ENCODE data around the gene COL11A2.
A peak's percentile ranks its signal among the peaks of the same experiment; 100 is the strongest.
"Not testable (repeated sequence)": the region's sequence is repeated elsewhere in the genome, so short reads cannot be mapped to it uniquely, and the experiment has no call there.

Gene COL11A2

DNA sequence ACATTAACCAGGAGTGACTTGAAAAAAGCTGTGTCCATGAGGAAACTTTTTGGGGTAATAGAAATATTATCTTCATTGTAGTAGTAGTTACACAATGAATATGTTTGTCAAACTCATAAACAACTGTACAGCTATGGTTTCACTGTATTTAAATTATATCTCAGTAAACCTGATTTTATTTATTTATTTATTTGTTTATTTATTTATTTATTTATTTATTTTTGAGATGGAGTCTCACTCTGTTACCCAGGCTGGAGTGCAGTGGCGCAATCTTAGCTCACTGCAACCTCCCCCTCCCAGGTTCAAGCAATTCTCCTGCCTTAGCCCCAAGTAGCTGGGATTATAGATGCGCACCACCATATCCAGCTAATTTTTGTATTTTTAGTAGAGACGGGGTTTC is 41.7 kb downstream of the COL11A2 start:
- DNase-seq = not testable (repeated sequence)

DNA sequence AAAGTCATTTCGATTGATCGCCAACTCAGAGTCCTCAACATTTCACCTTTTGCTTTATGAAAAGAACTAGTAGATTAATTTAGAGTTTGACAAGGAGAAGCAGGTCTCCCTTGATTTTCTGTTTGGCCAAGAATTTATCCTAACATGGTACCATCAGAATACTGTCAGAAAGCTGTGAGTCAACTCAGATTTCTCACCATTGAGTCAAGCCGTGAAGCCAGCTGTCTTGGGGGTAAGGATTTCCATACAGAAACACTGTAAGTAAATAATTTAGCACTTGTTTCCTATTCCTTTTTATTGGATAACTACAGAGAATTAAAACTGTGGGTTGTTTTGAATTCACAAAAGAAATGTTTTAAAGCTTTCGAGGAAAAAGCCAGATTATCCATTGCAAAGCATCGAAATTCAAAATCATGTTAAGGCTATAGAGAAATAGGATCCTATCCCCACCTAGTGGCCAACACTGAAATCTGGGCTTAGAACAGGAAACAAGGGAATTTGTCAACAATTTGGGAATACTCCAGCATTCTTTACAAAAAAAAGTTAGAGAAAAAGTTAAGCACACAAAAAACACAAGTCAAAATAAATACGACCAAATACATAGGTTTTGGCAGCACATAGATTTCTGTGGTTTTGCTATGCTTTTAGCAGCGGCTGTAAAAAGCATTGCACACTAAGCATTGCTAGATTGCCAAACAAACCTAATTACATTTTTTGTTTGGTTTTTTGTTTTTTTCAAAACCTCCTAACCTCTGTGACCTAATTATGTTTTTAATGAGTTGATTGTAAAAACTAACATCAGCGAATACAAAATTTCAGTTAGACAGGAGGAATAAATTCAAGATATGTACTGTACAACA is 44.2 kb downstream of the COL11A2 start:
- DNase-seq = no peak

DNA sequence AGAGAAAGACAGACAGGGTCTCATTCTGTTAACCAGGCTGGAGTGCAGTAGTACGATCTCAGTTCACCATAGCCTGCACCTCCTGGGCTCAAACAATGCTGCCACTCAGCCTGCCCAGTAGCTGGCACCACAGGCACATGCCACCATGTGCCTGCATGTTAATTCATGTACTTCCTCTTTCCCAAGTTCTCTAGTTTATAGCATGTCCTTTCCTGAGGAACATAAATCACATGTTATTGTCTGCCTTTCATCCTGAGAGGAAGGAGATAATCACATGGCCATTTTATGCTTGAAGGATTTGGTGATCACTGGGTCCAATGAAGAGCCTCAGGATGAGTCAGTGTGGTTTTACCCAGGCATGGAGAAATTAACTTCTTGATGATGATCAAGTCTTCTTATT is 47.9 kb downstream of the COL11A2 start:
- no peak for DNase-seq

DNA sequence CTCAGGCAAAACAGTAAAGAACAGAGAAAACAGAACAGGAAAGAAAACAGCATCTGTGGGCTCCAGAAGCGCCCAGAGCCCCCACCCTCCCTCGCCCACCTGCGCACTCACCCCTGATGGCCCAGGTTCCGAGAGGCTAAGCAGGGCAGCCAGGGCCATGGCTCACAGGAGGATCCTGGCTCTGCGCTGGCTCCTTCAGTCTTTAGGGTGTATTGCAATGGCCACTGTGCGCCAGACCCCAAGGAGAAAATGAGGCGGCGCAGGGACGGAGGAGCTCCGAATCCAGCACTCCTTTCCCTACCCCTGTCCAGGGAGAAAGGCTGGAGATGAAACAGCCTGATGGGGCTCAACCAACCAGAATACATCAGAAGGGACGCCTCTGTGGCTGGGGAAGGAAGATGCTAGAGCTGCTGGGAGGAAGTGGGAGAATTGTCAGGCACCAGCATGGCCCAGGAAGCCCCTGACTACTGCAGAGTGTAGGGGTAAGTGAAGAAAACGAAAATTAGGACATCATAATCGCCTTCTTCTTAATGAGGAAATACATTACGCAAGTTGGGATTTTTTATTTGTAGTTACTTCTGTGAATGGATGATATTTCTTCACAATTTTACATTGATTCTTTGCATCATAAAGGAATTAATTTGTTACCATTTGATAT is 49.0 kb downstream of the COL11A2 start:
- DNase-seq = no peak

DNA sequence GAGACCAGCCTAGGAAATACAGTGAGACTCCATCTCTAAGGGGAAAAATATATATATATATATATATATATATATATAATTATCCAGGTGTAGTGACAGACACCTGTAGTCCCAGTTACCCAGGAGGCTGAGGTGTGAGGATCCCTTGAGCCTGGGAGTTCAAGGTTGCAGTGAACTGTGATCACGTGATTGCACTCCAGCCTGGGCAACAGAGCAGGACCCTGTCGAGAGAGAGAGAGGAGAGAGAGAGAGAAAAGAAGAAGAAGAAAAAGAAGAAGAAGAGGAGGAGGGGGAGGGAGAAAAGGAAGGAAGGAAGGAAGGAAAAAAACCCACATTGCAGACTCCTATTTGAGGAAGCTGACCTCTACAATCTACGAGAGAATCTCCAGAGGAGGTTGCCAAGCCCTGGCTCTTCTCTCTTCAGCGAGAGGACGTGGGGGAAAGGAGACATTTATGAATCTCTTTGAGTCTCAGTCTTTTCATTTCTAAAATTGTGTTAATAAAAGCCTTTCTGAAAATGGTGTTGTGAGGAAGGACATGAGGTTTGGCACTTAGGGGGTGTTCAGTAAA is 49.7 kb downstream of the COL11A2 start:
- no peak for DNase-seq

DNA sequence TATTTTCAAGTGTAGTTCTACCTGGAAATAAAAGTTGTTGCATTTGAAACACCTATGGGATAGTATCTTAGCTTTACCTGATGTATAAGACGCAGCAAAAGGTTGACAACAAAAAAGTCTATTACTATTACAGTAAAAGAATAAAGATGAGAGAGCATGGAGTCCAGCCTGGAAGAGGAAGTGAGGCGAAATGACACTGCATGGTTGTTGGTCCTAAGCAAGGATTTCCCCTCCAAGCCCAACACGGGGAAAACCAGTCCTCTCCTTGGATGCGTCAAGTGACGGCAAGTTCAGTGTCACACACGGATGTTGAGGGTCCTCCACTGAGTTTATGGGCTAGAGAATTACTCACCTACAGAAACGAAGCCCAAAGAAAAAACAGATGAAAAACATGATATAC is 51.7 kb downstream of the COL11A2 start:
- no peak for DNase-seq

DNA sequence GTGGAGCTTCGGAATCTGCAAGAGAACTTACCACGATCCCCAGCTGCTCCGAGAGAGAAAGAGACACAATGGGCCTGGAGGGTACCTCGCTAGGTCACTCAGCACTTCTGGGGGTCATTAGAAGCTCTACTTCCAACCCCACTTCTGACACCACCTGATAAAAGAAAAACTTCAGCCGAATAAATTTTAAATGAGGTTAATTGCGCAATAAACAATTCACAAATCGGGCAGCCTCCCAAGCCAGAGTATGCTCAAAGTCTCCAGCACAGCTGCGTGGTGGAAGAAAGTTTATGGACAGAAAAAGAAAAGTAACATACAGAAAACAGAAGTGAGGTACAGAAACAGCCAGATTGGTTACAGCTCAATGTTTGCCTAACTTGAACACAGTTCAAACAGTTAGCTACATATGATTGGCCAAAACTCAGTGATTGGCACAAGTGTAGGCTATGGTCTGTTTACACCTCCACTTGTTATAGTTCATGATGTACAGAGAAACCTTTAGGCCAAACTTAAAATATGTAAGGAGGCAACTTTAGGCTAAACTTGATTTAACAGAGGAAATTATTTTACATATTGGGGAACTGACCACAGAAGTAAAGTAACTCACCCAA is 52.6 kb downstream of the COL11A2 start:
- DNase-seq = no peak

DNA sequence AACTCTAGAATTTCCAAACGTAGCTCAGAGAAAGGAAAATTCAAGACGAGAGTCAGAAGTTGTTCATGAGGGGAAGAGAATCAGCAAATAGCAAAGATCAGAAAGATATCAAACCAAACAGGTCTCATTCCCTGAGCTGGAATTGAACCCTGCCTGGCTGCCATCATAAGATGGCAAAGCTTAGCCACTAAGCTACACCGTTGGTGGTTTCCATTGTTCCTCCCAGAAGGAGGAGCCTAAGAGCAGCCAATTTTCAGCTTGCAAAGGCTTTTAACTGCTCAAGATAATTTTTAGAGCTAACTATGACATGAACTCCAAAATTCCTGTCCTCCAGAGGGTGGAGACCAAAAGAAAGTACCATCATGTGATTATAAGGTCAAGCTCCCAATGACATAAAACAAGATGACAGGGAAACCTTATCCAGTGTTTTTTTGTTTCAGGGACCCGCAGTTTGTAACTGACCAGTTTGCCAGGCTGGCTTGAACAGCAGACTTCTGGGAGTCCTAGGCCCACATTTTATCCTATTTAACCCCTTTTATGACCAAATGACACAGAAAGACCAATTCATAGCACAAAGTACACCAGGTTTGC is 55.9 kb downstream of the COL11A2 start:
- DNase-seq = no peak

DNA sequence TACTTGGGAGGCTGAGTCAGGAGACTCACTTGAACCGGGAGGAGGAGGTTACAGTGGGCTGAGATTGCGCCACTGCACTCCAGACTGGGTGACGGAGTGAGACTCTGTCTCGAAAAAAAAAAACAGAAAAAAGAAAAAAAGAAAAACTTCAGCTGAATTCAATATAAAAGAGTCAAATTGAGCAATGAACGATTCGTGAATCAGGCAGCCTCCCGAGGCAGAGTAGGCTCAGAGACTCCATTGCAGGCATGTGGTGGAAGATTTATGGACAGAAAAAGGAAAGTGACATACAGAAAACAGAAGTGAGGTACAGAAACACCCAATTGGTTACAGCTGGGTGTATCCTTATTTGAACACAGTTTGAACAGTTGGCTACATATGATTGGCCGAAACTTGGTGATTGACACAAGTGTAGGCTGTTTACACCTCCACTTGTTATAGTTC is 60.2 kb downstream of the COL11A2 start:
- no peak for DNase-seq

DNA sequence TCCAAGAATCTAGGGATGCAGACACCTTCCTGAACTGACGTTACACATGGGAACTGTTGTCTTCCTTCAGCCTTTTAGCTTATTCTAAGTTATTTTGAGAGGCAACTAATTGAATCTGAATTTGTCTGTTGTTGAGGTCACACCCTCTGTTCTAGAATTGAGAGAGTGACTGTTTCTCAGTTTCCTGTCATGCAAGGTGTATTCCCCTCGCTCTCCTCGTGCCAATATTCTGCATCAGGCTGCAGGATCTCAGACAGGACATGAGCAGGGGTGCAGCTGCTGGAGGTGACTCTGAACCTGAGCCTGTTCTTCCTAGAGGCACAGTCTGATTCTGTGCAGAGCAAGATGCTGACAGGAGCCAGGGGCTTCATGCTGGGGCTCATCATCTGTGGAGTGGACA is 63.9 kb downstream of the COL11A2 start:
- DNase-seq = peak; percentile 66

DNA sequence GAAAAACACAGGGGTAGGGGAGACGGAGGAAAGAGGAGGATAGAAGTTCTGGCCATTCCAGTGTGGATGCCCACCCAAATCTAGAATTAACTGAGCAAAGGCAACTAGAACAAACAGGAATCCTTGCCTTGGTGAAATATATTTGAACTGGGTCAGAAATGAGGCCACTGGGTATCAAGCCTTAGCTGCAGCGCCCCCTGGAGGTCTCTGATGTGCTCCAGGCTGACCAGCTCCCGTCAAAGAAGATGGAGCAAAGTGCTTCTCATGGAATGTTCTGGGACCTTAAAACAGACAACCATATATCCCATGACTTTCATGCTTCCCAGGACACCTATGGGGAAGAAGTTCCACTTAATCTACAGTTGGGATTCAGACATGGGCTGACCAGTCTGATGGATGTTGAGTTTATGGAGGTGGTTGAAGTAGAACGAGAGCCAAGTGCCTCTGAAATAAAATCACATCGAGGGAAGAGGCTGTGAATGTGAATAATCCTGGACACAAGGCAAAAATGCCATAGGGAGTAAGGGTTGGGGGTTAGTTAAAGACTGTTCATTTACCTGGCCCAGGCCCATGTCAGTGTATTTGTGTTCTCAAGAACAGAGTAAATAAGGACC is 66.1 kb downstream of the COL11A2 start:
- peak; percentile 59 for DNase-seq

DNA sequence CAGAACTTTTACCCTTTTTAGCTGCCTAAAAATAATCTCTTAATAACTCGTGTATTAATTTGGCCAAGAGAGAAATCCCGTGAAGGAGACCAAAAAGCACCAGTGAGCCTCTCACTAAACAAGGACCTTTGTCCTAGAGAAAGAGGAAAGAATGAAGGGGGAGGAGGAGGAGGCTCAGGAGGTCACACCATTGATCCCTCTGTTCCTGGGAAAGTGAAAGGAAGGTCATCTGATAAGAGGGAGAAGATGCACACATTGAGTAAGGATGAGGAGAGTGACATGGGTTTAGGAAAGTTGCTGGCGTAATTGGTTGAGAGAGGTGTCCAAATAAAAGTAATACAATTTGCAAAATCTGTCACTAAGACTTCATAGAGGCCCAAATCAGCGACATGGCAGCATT is 67.3 kb downstream of the COL11A2 start:
- DNase-seq = no peak

DNA sequence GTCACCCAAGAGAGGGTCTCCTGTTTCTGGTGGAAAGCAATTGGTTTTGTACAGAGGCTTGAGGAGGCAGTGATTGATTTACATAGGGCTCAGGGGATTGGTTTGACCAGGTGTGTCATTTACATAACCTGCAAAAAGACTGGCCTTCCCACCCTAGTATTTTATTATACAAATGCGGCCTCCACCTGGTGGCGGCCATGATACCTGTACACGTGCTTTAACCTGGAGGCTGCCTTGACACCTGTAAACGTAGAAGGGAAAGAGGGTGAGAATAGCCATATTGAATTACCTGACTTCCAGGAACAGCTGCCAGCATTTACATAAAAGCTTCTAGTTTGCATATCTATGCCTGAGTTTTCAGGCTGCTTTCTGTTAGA is 67.8 kb downstream of the COL11A2 start:
- no peak for DNase-seq

DNA sequence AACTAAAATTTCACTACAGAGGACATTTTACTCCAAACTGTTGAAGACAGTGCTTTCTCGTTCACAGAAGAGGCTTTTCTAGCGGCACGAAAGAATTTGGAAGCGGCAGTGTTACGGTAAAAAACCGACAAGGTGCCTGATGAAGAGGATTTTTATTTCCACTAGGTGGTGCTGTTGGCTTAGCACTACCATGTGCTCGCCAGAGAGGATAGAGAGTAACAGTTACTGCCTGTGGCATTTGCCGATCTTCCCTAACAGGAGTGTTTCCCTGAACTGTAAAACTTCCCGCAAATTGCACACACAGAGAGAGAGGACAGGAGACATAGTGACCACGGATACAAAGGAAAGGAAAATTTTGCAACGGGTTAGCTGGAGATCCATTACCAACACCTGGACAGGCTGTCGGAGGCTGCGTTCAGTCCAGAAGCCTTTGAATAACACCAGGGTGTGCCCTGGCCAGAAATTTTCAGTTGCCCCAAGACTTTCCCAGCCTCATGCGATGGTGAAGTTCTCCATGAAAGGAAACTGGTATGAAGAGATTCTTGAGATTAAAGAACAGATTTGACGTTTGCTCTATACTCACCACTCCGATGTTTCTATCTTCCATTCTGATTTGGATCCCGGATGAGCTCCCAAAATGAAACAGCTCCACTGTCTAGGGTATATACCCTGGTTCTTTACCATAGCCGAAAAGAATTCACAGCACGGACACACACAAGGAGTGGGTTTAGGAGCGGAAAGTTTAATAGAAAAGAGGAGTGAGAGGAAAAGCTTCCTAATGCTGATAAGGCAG is 68.3 kb downstream of the COL11A2 start:
- DNase-seq = peak; percentile 60

DNA sequence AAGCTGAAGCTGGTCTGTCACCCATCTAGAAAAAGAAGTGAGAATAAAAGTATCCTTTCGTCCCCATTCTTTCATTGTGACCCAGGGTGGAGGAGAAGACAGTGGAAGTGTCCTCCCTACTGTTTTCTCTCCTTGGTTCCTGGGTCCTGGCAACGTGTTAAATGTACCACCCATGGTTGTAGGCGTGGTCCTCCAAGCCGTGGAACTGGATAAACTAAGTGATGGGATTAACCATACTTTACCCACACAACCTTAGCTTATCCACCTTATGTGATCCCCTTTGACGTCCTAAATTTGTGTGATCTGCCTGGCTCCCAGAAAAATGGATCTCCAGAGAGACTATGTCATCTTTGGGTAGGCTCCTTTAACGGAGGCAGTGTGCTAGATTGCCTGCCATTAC is 69.1 kb downstream of the COL11A2 start:
- DNase-seq = no peak

DNA sequence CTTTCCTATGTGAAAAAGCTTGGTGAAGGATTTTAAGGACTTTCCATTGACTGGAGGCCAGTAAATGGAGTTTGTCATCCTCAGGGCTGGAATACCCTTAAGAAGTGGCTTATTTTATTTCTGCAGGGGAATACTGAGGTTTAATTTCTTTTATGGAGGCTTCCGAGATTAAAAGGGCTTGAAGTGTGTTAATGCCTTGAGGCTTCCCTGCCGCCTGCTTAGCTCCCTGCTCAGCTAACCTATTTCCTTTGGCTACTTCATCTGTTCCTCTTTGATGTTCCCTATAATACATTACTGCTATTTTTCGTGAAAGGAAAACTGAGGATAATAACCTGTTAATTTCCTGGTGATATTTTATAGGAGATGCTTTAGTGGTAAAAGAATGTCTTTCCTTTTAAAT is 72.3 kb downstream of the COL11A2 start:
- DNase-seq = no peak

DNA sequence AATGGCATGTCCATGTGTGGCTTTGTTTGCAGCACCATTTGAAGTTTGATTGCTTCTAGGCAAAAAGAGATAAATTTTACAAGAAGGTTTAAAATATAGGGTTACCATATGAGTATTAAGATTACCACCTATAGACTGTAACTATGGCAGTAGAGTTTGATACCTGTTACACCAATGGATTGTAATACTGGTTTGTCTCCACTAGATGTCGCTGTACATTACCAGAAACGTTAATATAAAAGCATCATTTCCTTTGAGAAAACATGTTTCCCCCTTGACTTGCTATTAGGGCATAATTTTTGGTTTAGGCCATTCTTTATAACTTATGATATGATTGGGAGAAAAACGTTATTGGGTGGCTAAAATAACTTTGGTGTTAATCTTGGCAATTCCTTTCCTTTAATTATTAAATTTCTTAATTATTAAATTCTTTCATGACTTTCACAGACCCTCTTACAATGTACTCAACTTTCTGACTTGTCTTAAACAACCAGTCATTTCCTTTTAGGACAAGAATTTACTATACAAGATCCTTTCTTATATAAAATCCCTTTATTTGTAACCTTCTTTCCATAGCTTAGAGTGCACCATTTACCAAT is 73.6 kb downstream of the COL11A2 start:
- peak; percentile 72 for DNase-seq

DNA sequence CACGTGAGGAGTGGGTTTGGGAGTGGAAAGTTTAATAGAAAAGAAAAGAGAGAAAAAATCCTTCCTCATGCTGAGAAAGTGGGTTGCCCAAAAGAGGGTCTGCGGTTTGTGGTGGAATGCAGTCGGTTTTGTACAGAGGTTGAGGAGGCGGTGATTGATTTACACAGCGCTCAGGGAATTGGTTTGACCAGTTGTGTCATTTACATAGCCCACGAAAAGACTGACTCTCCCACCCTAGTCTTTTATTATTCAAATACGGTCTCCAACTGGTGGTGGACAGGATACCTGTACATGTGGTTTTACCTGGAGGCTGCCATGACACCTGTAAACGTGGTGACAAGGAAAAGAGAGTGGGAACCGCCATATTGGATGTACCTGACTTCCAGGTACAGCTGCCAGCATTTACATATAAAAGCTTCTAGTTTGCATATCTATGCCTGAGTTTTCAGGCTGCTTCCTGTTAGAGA is 74.4 kb downstream of the COL11A2 start:
- DNase-seq = no peak

DNA sequence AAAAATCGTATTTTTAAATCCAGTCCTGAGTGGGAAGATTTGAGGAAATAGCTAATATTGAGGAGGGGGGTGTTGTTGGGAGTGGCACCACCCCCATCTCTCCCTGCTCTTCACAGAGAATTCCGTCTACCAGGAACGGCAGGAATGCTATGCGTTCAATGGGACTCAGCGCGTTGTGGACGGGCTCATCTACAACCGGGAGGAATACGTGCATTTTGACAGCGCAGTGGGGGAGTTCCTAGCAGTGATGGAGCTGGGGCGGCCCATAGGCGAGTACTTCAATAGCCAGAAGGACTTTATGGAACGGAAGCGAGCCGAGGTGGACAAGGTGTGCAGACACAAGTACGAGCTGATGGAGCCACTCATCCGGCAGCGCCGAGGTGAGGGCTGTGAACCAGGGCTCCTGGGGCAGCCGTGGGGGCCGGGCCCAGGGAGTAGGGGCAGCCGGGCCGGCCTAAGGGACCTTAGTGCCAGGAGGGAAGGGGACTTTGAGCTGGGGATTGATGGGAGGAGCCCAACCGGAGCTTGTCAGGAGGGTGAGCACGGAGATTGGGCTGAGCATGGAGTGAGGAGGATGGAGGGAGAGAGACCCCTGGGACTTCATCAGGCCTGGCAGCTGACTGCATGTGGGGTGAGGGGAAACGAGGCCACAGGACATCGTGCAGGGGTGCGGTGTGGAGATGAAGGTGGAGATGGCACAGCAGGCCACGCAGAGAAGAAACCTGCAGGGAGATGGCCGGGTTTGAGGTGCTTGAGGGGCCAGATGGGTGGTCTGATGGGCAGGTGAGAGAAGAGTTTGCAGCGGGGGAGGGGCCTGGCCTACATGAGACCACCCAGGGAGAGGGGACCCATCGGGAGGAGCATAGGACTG is 75.2 kb downstream of the COL11A2 start:
- no peak for DNase-seq

DNA sequence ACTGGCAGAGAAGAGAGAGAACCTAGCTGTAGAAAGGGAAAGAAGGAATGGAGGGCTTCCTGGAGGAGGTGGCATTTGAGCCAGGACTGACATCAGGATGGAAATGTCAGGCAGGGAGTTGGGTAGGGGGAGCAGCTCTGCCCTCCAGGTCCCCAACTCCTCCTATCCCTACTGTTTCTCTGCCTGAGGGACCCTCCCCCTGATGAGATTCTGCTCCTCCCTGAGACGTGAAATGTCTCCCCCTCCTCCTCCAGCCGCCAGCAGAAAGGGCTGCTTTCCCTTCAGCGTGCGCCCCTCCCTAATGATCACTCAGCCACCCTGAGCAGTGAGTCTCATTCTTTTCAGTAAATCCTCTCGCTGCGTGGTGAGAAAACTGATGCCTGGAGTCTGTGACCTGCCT is 75.8 kb downstream of the COL11A2 start:
- no peak for DNase-seq
